A673 (cell line): Measurements from ENCODE around the gene ATP8B2. TPM values are rescaled to one million over a fixed set of nuclear protein-coding genes. Genes with fewer than 3 reads are reported as not detected.

ENCODE experiments used
- BruUV-seq: library from RNA; stranded (reverse); fragments of 400-500 nt; replicated peaks from 2 replicates; lab custom pipeline; 2021; lab: Mats Ljungman, UMichigan
- CTCF ChIA-PET: fragments of 300-600 bp; sonication (Branson Sonifier 250); formaldehyde crosslinking; loops from one replicate; lab custom pipeline; 2022; ENCODE audit warnings: antibody characterized with exemption; lab: Charles Lee
- POLR2A ChIA-PET: fragments of 300-600 bp; sonication (Branson Sonifier 250); formaldehyde crosslinking; loops from one replicate; lab custom pipeline; 2022; ENCODE audit warnings: antibody characterized with exemption; ENCODE audit not compliant: low non-redundant PET; lab: Charles Lee
- DNase-seq: peaks from one replicate; pipeline ENCODE4 v3.0.0-alpha.2; 2015; ENCODE audit warnings: low spot score
- H3K27ac ChIP-seq: fragments of 200-600 bp; sonication (generic); 2 replicates; pipeline ENCODE4 v1.5.1; 2016; ENCODE audit warnings: mixed run types, low read depth, mild to moderate bottlenecking, mixed read lengths, antibody characterized with exemption, low read length; ENCODE audit not compliant: poor library complexity, severe bottlenecking
- H3K27me3 ChIP-seq: fragments of 200-600 bp; sonication (generic); replicated peaks from 2 replicates; pipeline ENCODE4 v1.6.1; 2017; ENCODE audit warnings: mixed run types, low read depth, mild to moderate bottlenecking, mixed read lengths, antibody characterized with exemption, low read length; ENCODE audit not compliant: insufficient read depth, poor library complexity
- H3K36me3 ChIP-seq: fragments of 200-600 bp; sonication (generic); 2 replicates; pipeline ENCODE4 v1.6.1; 2016; ENCODE audit warnings: mixed run types, mild to moderate bottlenecking, mixed read lengths, antibody characterized with exemption, low read length; ENCODE audit not compliant: insufficient read depth, poor library complexity, severe bottlenecking
- H3K4me1 ChIP-seq: fragments of 200-600 bp; sonication (generic); 2 replicates; pipeline ENCODE4 v1.6.1; 2017; ENCODE audit warnings: mixed run types, mild to moderate bottlenecking, mixed read lengths, antibody characterized with exemption, low read length; ENCODE audit not compliant: insufficient read depth, poor library complexity, severe bottlenecking
- H3K4me3 ChIP-seq: fragments of 200-600 bp; sonication (generic); 2 replicates; pipeline ENCODE4 v1.5.1; 2016; ENCODE audit warnings: low read depth, mixed run types, mild to moderate bottlenecking, mixed read lengths, low read length; ENCODE audit not compliant: poor library complexity, severe bottlenecking
- H3K9me3 ChIP-seq: fragments of 200-600 bp; sonication (generic); 2 replicates; pipeline ENCODE4 v1.6.1; 2016; ENCODE audit warnings: mixed run types, low read depth, mild to moderate bottlenecking, mixed read lengths, antibody characterized with exemption, low read length; ENCODE audit not compliant: poor library complexity, severe bottlenecking
- EZH2 ChIP-seq: fragments of 200-600 bp; sonication (generic); IDR thresholded peaks from 2 replicates; pipeline ENCODE4 v1.6.1; 2017; ENCODE audit warnings: borderline replicate concordance, low read depth, mild to moderate bottlenecking, mixed read lengths, antibody characterized with exemption, low read length; ENCODE audit not compliant: poor library complexity, severe bottlenecking
- intact Hi-C: fragments of 100-400 bp; cut with micrococcal nuclease; formaldehyde crosslinking; loops from one replicate; pipeline ENCODE4 v1.10.0; 2022; ENCODE audit not compliant: unreplicated experiment
- total RNA-seq: library from RNA; stranded (reverse); gene quantifications from 2 replicates; pipeline ENCODE4 v1.2.3, GENCODE V29; 2021
- TF ChIP-seq, protein P1 (sequence below): fragments of 300-800, 200-600 bp; sonication (generic); conservative IDR thresholded peaks from 2 replicates; pipeline ENCODE4 v1.5.1; 2017; ENCODE audit warnings: low read depth, mild to moderate bottlenecking, antibody characterized with exemption, low read length, moderate library complexity, mixed read lengths

Gene ATP8B2
- total RNA-seq, 1 experiment from 2014 or later, result 29.1 TPM

DNA sequence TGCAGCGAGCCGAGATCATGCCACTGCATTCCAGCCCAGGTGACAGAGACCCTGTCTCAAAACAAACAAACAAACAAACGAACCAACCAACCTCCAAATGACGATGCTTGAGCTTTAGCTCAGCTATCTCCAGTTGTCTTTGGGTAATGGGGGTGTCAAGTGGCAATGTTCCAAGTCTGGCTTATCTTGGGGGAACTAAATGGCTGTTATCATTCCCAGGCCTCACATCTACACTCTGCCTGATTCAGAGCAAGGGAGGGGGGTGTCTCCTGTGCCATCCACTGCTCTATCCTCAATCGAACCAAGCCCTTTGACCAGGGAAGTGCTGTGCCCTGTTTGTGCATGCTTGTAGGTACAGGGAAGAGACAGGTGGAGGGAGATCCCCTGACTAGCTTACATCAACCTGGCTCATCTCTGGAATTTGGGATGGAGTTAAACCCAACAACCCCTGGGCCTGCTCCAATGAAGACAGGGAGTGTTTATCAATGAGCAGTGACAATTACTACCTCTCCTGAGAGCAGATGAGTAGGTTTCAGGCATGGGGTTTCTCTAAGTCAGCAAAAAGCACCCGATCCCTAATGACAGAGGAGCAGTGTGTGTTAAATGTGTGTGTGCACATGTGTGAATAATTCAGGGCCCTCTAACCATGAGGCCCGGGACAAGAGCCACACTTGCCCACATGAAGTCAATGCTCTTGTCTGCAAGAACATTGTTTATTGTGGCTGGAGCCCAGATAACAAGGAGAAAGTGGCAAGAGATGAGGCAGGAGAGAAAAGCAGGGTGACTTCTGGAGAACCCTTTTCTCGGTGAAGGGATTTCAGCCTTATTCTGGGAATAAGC, 59.5 kb downstream of the ATP8B2 start:
- Histone ChIP-seq H3K4me3 (no peak overlapping the region), H3K27me3 (no peaks in the 10 kb centered on the region), H3K27ac (no peak overlapping the region), H3K4me1 (no peaks in the 10 kb centered on the region), H3K9me3 (no peaks in the 10 kb centered on the region), H3K36me3 (no peaks in the 10 kb centered on the region)
- TF ChIP-seq, protein P1, sequence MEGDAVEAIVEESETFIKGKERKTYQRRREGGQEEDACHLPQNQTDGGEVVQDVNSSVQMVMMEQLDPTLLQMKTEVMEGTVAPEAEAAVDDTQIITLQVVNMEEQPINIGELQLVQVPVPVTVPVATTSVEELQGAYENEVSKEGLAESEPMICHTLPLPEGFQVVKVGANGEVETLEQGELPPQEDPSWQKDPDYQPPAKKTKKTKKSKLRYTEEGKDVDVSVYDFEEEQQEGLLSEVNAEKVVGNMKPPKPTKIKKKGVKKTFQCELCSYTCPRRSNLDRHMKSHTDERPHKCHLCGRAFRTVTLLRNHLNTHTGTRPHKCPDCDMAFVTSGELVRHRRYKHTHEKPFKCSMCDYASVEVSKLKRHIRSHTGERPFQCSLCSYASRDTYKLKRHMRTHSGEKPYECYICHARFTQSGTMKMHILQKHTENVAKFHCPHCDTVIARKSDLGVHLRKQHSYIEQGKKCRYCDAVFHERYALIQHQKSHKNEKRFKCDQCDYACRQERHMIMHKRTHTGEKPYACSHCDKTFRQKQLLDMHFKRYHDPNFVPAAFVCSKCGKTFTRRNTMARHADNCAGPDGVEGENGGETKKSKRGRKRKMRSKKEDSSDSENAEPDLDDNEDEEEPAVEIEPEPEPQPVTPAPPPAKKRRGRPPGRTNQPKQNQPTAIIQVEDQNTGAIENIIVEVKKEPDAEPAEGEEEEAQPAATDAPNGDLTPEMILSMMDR, result no peak
- no peak for TF ChIP-seq EZH2
- ChIA-PET POLR2A (no interaction called here), CTCF (interaction anchor here (0.5 kb wide), 1 partner anchor 613 kb away, joined by 4 read pairs; no protein-coding TSS in a partner anchor)
- intact Hi-C loops, result no loop called here
- DNase-seq, result no peak
- BruUV-seq, result no TSS peak

DNA sequence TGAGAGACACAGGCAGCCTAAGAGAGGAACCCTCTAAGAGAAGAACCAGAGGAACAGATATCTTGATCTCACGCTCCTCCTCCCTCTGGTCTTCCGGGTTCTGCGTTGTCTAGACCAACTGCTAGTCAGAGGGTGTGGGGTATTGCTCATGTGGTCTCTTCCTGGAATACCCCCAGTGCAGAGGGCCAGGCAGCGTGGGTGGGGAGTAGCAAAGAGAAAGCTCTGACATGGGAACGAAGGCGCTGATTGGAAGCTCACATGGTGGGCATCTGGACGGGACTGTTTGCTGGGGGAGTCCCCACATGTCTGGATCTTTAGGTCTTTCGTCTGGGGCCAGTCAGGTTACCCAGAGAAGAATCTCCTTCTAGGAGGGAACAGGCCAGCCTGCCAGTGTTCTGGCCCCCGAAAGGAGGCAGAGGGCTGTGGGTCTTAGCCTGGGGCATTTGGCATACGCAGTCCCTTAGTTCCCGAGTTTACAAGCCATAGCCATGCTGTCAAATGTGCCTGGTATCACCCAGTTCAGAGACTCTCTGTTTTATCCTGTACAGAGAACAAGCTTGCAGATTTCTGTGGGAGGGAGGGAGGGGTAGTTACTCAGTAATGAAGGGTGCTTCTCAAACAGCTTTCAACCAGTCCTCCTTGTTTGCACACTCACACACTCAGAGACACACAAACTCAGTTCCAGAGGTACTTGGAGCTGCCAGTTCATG, 61.5 kb downstream of the ATP8B2 start:
- CTCF ChIA-PET, result no interaction called here
- TF ChIP-seq, protein P1, result no peak
- TF ChIP-seq EZH2, result no peak

DNA sequence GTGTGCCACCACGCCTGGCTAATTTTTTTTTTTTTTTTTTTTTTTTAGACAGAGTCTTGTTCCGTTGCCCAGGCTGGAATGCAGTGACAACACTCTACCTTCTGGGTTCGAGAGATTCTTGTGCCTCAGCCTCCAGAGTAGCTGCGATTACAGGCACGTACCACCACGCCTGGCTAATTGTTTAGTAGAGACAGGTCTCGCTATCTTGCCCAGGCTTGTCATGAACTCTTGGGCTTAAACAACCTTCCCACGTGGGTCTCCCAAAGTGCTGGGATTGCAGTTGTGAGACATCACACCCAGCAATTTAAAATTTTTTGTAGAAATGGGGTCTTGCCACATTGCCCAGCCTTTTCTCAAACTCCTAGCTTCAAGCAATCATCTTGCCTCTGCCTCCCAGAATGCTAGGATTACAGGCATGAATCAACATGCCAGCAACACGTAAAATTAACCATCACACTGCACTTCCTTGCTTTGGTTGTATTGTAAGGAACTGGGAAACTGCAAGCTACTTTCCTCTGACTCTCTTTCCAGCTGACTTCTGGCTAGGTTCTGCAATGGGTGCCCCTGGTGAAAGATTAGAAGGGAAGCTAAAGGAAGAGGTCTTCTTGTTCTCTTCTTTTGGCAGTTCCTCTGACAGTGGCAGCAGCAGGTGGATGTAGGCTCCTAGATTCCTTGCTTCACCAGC, 65.9 kb downstream of the ATP8B2 start:
- intact Hi-C loops, result no loop called here
- Histone ChIP-seq H3K27me3 (no peaks in the 10 kb centered on the region), H3K4me1 (no peaks in the 10 kb centered on the region), H3K36me3 (no peaks in the 10 kb centered on the region), H3K9me3 (no peaks in the 10 kb centered on the region), H3K27ac (no peak overlapping the region), H3K4me3 (no peak overlapping the region)
- no peak for DNase-seq
- TF ChIP-seq, protein P1, result no peak
- TF ChIP-seq EZH2, result no peak
- CTCF ChIA-PET, result no interaction called here
- BruUV-seq, result no TSS peak
- POLR2A ChIA-PET, result no interaction called here

More for the DNA sequence above, 61.5 kb downstream of the ATP8B2 start:
- POLR2A ChIA-PET, result no interaction called here
- H3K27ac ChIP-seq, result no peak overlapping the region
- BruUV-seq, result no TSS peak
- no peak overlapping the region for H3K4me3 ChIP-seq
- H3K9me3 ChIP-seq, result no peaks in the 10 kb centered on the region
- intact Hi-C loops, result no loop called here
- H3K27me3 ChIP-seq, result no peaks in the 10 kb centered on the region
- DNase-seq, result no peak
- no peaks in the 10 kb centered on the region for H3K4me1 ChIP-seq
- no peaks in the 10 kb centered on the region for H3K36me3 ChIP-seq
